GM21515 (cell line): Measurements from ENCODE around the gene ACD.

ENCODE experiments used
- ATAC-seq: cut with Tn5 transposase; IDR thresholded peaks from one replicate; pipeline ENCODE4 v1.9.1; 2021; ENCODE audit not compliant: unreplicated experiment

ACD gene

GRCh38 chr16:67648088-67648763 is 11.8 kb downstream of the ACD start:
- ATAC-seq, result no peak

- ATAC-seq, result no peak
Observed at GRCh38 chr16:67647681-67648080, 12.4 kb downstream of the ACD start.

GRCh38 chr16:67647111-67647651 is 12.9 kb downstream of the ACD start:
- no peak for ATAC-seq

- ATAC-seq, result no peak
Observed at GRCh38 chr16:67645397-67646121, 14.5 kb downstream of the ACD start.

- no peak for ATAC-seq
Observed at GRCh38 chr16:67644038-67644437, 16.0 kb downstream of the ACD start.

- ATAC-seq, result no peak
Observed at GRCh38 chr16:67641779-67642708, 18.0 kb downstream of the ACD start.

- ATAC-seq, result no peak
Observed at GRCh38 chr16:67637625-67638024, 22.4 kb downstream of the ACD start.

GRCh38 chr16:67636713-67637112 is 23.3 kb downstream of the ACD start:
- no peak for ATAC-seq

GRCh38 chr16:67632415-67633172 is 27.5 kb downstream of the ACD start:
- ATAC-seq, result no peak

GRCh38 chr16:67628216-67628615 is 31.8 kb downstream of the ACD start:
- no peak for ATAC-seq

- ATAC-seq, result no peak
Observed at GRCh38 chr16:67613808-67614207, 46.3 kb downstream of the ACD start.

- ATAC-seq, result no peak
Observed at GRCh38 chr16:67608364-67608763, 51.7 kb downstream of the ACD start.
